Mucosa of stomach (tissue), 1 donor: Measurements from ENCODE around the gene HACE1.

Source experiments
- H3K27me3 ChIP-seq: one replicate; pipeline ENCODE4 v1.7.0; 2013; ENCODE audit warnings: mild to moderate bottlenecking, low read length; ENCODE audit not compliant: control insufficient read depth, insufficient read depth
- H3K36me3 ChIP-seq: one replicate; pipeline ENCODE4 v1.7.0; 2013; ENCODE audit warnings: low read length; ENCODE audit not compliant: control insufficient read depth, insufficient read depth
- H3K4me1 ChIP-seq: one replicate; pipeline ENCODE4 v1.7.0; 2013; ENCODE audit warnings: mild to moderate bottlenecking, low read length; ENCODE audit not compliant: control insufficient read depth, insufficient read depth
- H3K4me3 ChIP-seq: one replicate; pipeline ENCODE4 v1.7.0; 2013; ENCODE audit warnings: low read length
- H3K9ac ChIP-seq: one replicate; pipeline ENCODE4 v1.7.0; 2013; ENCODE audit warnings: mild to moderate bottlenecking, low read length, moderate library complexity
- H3K9me3 ChIP-seq: one replicate; pipeline ENCODE4 v1.7.0; 2013; ENCODE audit warnings: mild to moderate bottlenecking, low read length, moderate library complexity; ENCODE audit not compliant: control insufficient read depth
- donor health status: Pancreatic carcinoma.

Gene HACE1

DNA sequence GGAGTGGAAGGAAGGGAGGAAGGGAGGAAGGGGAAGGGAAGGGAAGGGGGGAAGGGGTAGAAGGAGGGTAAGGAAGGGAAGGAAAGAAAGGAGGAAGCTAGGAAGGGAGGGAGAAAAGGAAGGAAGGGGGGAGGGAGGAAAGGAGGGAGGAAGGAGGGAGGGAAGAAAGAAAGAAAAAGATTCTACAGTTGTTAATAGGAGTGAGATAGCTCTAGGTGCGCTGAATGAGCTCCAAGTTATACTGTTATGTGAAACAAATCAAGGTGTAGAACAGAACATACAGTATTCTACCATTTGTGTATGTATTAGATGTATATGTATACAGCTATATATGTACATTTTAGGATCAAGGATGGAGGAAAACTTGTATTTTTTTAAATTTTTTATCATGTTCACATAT is 167.7 kb downstream of the HACE1 start:
- Histone ChIP-seq H3K36me3 (no peaks in the 10 kb centered on the region), H3K9me3 (no peaks in the 10 kb centered on the region), H3K4me1 (no peaks in the 10 kb centered on the region), H3K4me3 (no peak overlapping the region), H3K27me3 (no peaks in the 10 kb centered on the region), H3K9ac (no peak overlapping the region)

DNA sequence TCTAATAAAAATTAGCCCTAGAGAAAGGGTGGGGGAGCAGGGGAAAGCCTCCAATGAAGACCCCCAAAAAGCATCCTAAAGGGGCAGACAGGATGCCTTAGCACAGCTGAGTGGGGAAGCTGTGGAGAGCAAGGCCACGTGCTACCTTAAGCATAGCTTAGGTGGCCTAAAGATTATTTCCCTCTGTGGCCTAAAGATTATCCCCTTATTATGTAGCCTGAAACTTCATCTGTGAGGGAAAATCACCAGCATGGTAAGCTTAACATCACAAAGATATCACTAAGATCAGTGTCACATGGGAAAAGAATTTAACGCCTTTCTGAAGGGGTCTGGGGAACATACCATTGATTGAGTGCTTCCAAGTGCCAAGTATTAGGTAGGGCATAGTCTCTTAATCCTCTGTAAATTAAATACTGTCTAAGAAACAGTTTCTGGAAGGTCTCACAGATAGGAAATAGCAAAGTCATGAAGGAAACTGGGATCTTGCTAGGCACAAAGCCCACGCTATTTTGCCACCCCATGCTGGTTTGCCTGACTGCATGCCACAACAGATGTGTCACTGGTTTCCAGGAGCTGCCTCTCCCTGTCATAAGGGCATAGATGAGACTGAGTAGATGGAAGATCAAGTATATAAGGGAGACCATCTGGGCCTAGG is 170.0 kb downstream of the HACE1 start:
- H3K4me3 ChIP-seq = no peak overlapping the region
- no peaks in the 10 kb centered on the region for H3K27me3 ChIP-seq
- H3K36me3 ChIP-seq = no peaks in the 10 kb centered on the region
- H3K9ac ChIP-seq = no peak overlapping the region
- H3K9me3 ChIP-seq = no peaks in the 10 kb centered on the region
- no peaks in the 10 kb centered on the region for H3K4me1 ChIP-seq

- Histone ChIP-seq H3K4me3 (no peak overlapping the region), H3K27me3 (no peaks in the 10 kb centered on the region), H3K9ac (no peak overlapping the region), H3K9me3 (no peaks in the 10 kb centered on the region), H3K4me1 (no peaks in the 10 kb centered on the region), H3K36me3 (no peaks in the 10 kb centered on the region)
These were observed 171.3 kb downstream of the HACE1 start for GRCh38 chr6:104688283-104688969.

GRCh38 chr6:104686550-104687175 is 173.1 kb downstream of the HACE1 start:
- no peaks in the 10 kb centered on the region for H3K27me3 ChIP-seq
- no peaks in the 10 kb centered on the region for H3K9me3 ChIP-seq
- H3K4me3 ChIP-seq = no peak overlapping the region
- H3K9ac ChIP-seq = no peak overlapping the region
- H3K36me3 ChIP-seq = no peaks in the 10 kb centered on the region
- H3K4me1 ChIP-seq = no peaks in the 10 kb centered on the region

DNA sequence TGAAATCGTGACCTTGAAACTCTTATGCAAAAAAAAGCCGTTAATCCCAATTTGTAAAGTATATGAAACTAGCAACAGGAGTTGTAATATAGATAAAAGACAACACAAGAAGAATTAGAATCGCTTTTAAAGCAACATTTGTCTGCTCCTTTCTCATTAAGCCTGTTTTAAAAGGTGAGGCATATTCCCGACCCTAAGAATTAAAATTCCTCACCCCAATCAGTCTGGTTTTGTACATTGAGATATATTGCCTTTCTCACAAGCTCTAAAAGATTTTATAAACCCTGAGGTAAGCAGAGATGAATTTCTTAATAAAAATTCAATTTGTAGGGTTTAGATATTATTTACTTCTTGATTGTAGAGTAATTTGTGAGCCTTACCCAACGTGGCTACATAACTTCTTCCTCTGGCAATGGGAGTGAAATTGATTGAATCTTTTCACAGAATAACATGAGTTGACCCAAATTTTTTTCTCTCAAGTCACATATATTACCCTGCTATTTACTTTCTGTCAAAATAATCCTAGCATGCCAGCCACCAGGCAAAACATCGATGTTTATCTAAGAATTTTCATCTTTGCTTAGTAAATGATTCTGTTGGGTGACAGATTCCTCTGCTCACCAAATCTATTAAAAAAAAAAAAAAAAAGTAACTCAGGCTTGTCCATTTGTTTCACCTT is 173.7 kb downstream of the HACE1 start:
- H3K9me3 ChIP-seq = no peaks in the 10 kb centered on the region
- no peaks in the 10 kb centered on the region for H3K36me3 ChIP-seq
- no peaks in the 10 kb centered on the region for H3K27me3 ChIP-seq
- no peaks in the 10 kb centered on the region for H3K4me1 ChIP-seq
- H3K4me3 ChIP-seq = no peak overlapping the region
- H3K9ac ChIP-seq = no peak overlapping the region

- no peaks in the 10 kb centered on the region for H3K9me3 ChIP-seq
- no peak overlapping the region for H3K9ac ChIP-seq
- H3K36me3 ChIP-seq = no peaks in the 10 kb centered on the region
- no peaks in the 10 kb centered on the region for H3K27me3 ChIP-seq
- H3K4me3 ChIP-seq = no peak overlapping the region
- H3K4me1 ChIP-seq = no peaks in the 10 kb centered on the region
These were observed 174.8 kb downstream of the HACE1 start for GRCh38 chr6:104684911-104685415.

- no peaks in the 10 kb centered on the region for H3K9me3 ChIP-seq
- H3K36me3 ChIP-seq = no peaks in the 10 kb centered on the region
- H3K4me1 ChIP-seq = no peaks in the 10 kb centered on the region
- no peak overlapping the region for H3K9ac ChIP-seq
- H3K4me3 ChIP-seq = no peak overlapping the region
- H3K27me3 ChIP-seq = no peaks in the 10 kb centered on the region
These were observed 175.9 kb downstream of the HACE1 start for GRCh38 chr6:104683809-104684208.

- H3K9me3 ChIP-seq = no peaks in the 10 kb centered on the region
- no peak overlapping the region for H3K9ac ChIP-seq
- no peaks in the 10 kb centered on the region for H3K27me3 ChIP-seq
- no peaks in the 10 kb centered on the region for H3K4me1 ChIP-seq
- no peaks in the 10 kb centered on the region for H3K36me3 ChIP-seq
- no peak overlapping the region for H3K4me3 ChIP-seq
These were observed 176.7 kb downstream of the HACE1 start for GRCh38 chr6:104682722-104683643.

GRCh38 chr6:104680539-104680938 is 179.2 kb downstream of the HACE1 start:
- H3K27me3 ChIP-seq = no peaks in the 10 kb centered on the region
- no peak overlapping the region for H3K4me3 ChIP-seq
- H3K4me1 ChIP-seq = no peaks in the 10 kb centered on the region
- no peaks in the 10 kb centered on the region for H3K9me3 ChIP-seq
- no peak overlapping the region for H3K9ac ChIP-seq
- H3K36me3 ChIP-seq = no peaks in the 10 kb centered on the region

DNA sequence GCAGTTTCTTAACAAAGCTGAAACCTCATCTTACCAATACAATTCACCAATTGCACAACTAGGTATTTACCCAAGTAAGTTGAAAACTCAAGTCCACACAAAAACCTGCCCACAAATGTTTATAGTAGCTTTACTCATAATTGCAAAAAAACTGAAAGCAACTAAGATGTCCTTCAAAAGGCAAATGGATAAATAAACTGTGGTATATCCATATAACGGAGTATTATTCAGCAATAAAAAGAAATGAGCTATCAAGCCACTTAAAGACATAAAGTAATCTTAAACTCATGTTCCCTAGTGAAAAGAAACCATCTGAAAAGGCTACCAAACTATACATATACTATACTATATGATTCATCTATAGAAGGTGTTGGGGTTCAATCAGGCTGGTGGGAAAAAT is 179.7 kb downstream of the HACE1 start:
- H3K4me3 ChIP-seq = no peak overlapping the region
- H3K36me3 ChIP-seq = no peaks in the 10 kb centered on the region
- no peak overlapping the region for H3K9ac ChIP-seq
- H3K9me3 ChIP-seq = no peaks in the 10 kb centered on the region
- H3K27me3 ChIP-seq = no peaks in the 10 kb centered on the region
- no peaks in the 10 kb centered on the region for H3K4me1 ChIP-seq
